Stomach smooth muscle (tissue), 2 donors: ENCODE measurements around the gene CHCT1.
"Not testable (repeated sequence)": the region's sequence is repeated elsewhere in the genome, so short reads cannot be mapped to it uniquely, and the experiment has no call there.

Experiments
- H3K27ac ChIP-seq: one replicate; pipeline ENCODE4 v1.7.0; 2013; ENCODE audit warnings: mild to moderate bottlenecking, low read length, inconsistent platforms
- H3K27me3 ChIP-seq, 2 donors: one replicate each; pipeline ENCODE4 v1.7.0; 2013; ENCODE audit warnings: low read length in 2 of 2; ENCODE audit not compliant: insufficient read depth in 2 of 2, control insufficient read depth in 1 of 2
- H3K36me3 ChIP-seq, 2 donors: one replicate each; pipeline ENCODE4 v1.7.0; 2013; ENCODE audit warnings: low read length in 2 of 2; ENCODE audit not compliant: control insufficient read depth in 2 of 2, insufficient read depth in 2 of 2
- H3K4me1 ChIP-seq: one replicate; pipeline ENCODE4 v1.7.0; 2013; ENCODE audit warnings: low read length; ENCODE audit not compliant: control insufficient read depth, insufficient read depth
- H3K4me3 ChIP-seq, 2 donors: one replicate each; pipeline ENCODE4 v1.7.0; 2013; ENCODE audit warnings: low read length in 2 of 2
- H3K9ac ChIP-seq, 2 donors: one replicate each; pipeline ENCODE4 v1.7.0; 2013; ENCODE audit warnings: low read length in 2 of 2, mild to moderate bottlenecking in 1 of 2
- H3K9me3 ChIP-seq, 2 donors: one replicate each; pipeline ENCODE4 v1.7.0; 2013; ENCODE audit warnings: low read length in 2 of 2; ENCODE audit not compliant: control insufficient read depth in 2 of 2
- donor health status: healthy.
- donor health status: Pancreatic carcinoma.

CHCT1 gene

DNA sequence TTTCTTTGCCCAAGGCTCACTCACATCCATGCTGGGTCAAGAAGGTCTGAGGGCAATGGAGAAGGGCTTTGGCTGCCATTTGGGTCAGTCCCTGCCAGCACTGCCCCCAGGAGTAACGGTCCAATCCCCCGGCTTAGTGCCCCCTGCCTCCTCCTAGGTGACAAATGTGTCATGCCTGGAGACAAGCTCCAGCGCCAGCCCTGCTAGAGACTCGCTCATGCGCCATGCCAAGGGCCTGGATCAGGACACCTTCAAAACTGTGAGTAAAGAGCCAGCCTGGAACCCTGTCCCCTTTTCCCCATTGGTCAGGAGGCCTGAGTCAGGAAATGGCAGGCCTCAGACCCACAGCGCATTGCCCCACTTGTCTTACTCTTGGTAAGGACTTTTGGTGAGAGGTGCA lies 3.3 kb downstream of the CHCT1 start:
- H3K4me1 ChIP-seq = peaks cover 3% of the 10 kb centered on the region
- H3K4me3 ChIP-seq = no peak overlapping the region
- H3K36me3 ChIP-seq = no peaks in the 10 kb centered on the region
- H3K9ac ChIP-seq = no peak overlapping the region
- H3K27me3 ChIP-seq = peaks cover 0 to 3% of the 10 kb centered on the region in 2 donors
- no peak overlapping the region for H3K27ac ChIP-seq
- no peaks in the 10 kb centered on the region for H3K9me3 ChIP-seq

DNA sequence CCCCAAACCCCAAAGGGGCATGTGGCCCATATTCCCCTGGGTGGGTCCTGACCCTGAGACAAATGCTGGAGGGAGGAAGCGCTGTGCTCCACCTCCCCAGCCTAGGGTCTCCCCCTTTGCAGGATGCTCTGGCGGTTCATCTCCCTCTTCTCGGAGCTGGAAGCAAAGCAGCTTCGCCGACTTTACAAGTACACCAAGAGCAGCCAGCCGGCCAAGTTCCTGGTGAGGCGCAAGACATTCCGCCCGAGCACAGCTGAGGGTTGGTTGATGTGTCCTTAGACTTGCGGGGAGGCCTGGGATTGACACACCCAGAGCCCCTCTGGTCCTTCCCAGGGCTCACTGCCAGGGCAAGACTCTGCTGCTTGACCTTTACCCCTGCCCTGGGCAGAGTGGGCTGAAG lies 4.3 kb downstream of the CHCT1 start:
- H3K27me3 ChIP-seq = peaks cover 0 to 3% of the 10 kb centered on the region in 2 donors
- no peaks in the 10 kb centered on the region for H3K36me3 ChIP-seq
- no peak overlapping the region for H3K27ac ChIP-seq
- H3K9me3 ChIP-seq = no peaks in the 10 kb centered on the region
- no peak overlapping the region for H3K4me3 ChIP-seq
- peaks cover 1% of the 10 kb centered on the region for H3K4me1 ChIP-seq
- H3K9ac ChIP-seq = no peak overlapping the region

DNA sequence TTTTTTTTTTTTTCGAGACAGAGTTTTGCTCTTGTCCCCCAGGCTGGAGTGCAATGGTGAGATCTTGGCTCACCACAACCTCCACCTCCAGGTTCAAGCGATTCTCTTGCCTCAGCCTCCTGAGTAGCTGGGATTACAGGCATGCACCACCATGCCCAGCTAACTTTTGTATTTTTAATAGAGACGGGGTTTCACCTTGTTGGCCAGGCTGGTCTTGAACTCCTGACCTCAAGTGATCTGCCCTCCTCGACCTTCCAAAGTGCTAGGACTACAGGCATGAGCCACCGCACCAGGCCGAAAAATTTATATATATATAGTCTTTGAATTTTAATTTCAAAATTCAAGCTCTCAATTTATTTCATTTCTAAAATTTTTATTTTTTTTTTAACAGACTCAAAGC lies 6.2 kb downstream of the CHCT1 start:
- H3K36me3 ChIP-seq, H3K4me1 ChIP-seq, H3K27ac ChIP-seq: not testable (repeated sequence)

DNA sequence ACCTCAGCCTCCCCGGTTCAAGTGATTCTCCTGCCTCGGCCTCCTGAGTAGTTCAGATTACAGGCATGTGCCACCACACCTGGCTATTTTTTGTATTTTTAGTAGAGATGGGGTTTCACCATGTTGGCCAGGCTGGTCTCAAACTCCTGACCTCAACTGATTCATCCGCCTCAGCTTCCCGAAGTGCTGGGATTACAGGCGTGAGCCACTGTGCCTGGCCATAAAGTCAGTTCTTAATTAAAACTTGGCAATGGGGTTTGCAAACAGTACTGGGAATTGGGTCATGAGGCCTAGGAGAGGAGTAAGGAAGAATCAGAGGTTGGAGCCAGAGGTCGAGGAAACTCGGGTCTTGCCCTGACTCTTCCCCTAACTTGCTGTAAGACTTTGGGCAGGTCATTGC lies 8.3 kb downstream of the CHCT1 start:
- H3K9ac ChIP-seq, H3K9me3 ChIP-seq, H3K27me3 ChIP-seq, H3K4me1 ChIP-seq, H3K27ac ChIP-seq, H3K4me3 ChIP-seq, H3K36me3 ChIP-seq: not testable (repeated sequence)

More for the DNA sequence above, 6.2 kb downstream of the CHCT1 start:
- H3K27me3 ChIP-seq, H3K9ac ChIP-seq, H3K9me3 ChIP-seq, H3K4me3 ChIP-seq: not testable (repeated sequence)

DNA sequence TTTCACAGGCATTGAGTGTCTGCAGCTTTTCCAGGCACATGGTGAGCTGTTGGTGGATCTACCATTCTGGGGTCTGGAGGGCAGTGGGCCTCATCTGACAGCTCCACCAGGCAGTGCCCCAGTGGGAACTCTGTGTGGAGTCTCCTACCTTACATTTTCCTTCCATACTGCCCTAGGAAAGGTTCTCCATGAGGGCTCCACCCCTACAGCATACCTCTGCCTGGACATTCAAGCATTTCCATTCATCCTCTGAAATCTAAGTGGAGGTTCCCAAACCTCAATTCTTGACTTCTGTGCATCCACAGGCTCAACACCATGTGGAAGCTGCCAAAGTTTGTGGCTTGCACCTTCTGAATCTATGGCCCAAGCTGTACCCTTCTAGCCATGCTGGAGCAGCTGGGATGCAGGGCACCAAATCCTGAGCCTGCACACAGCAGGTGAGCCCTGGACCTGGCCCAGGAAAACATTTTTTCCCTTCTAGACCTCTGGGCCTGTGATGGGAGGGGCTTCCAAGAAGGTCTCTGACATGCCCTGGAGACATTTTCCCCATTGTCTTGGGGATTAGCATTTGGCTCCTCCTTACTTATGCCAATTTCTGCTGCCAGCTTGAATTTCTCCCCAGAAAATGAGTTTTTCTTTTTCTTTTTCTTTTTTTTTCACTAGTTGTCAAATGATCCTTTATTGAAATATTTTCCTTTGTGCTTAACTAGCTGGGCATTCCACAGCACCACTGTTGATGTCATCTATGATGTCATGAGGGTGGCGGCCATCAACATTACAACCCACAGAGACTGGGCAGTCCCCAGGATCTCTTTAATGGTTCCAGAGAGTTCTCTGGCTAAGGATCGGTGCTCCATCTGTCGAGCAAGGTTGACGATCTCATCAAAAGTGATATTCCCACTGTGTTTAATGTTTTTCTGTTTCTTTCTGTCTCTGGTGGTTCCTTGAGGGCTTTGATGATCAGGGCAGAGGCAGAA lies 11.0 kb downstream of the CHCT1 start:
- not testable (repeated sequence) for H3K27ac ChIP-seq, H3K9me3 ChIP-seq, H3K27me3 ChIP-seq, H3K4me3 ChIP-seq, H3K4me1 ChIP-seq, H3K9ac ChIP-seq, H3K36me3 ChIP-seq

DNA sequence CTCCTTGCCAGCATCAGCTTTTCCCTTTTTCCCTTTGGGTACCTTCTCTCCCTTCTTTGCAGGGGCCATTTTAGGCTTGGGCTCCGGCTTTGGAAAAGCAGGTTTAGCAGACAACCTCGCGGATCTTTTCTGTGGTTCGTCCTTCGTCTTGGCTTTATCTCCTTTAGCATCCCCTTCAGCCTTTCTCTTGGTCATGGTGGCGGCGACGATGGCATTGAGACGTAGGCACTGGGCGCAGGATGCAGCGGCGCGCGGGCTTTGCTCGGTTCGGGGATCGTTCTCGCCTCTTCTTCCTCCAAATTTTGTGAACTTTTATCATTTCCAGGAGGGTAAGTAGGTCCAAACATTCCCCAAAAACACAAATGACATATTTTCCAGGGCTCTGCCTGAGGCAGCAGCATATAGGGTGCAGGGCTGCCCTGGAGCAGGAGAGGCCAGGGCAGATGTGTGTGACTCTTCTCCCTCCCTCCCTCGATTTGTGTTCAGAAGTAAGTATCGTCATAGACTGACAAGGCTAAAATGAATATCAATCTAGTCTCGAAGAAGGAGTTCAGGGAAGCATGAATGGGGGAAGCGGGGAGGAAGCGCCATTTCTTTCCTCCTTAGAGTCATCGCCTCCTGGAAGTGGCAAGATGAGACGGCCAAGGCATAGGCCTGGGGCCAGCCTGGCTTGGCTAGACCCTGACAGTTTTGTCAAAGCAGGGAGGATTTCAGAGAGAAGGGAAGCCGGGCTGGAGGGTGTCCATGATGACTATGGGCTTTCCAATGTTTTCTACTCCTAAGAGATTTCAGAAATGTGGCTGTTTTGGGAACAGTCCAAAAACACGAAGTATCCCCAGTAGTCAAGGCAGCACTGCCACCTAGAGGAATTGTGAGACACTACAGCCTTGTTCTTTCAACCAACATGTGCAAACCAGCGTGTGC lies 13.2 kb downstream of the CHCT1 start:
- Histone ChIP-seq H3K27me3 (no peaks in the 10 kb centered on the region), H3K36me3 (no peaks in the 10 kb centered on the region), H3K9me3 (no peaks in the 10 kb centered on the region), H3K4me3 (peak overlapping the region in 1 of 2 donors; percentile 55), H3K4me1 (peaks cover 2% of the 10 kb centered on the region), H3K27ac (no peak overlapping the region), H3K9ac (peak overlapping the region in 1 of 2 donors; percentile 47)

DNA sequence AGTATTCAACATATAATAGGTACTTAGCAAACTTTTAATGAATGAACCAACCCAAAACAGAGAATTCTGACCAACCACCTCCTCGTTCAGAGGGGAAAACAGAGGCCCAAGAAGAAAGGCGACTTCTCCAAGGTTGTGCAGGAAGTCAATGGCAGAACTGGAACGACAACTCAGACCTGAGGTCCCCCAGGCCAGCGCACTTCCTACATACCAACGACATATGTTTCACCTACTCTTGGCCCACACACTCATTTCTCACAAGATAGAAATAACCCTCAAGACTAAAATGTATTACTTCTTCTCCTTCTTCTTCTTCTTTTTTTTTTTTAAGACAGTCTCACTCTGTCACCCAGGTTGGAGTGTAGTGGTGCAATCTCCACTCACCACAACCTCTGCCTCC lies 14.4 kb downstream of the CHCT1 start:
- H3K36me3 ChIP-seq = no peaks in the 10 kb centered on the region
- no peak overlapping the region for H3K27ac ChIP-seq
- no peak overlapping the region for H3K9ac ChIP-seq
- no peaks in the 10 kb centered on the region for H3K27me3 ChIP-seq
- no peaks in the 10 kb centered on the region for H3K9me3 ChIP-seq
- H3K4me1 ChIP-seq = peaks cover 3% of the 10 kb centered on the region
- no peak overlapping the region for H3K4me3 ChIP-seq

DNA sequence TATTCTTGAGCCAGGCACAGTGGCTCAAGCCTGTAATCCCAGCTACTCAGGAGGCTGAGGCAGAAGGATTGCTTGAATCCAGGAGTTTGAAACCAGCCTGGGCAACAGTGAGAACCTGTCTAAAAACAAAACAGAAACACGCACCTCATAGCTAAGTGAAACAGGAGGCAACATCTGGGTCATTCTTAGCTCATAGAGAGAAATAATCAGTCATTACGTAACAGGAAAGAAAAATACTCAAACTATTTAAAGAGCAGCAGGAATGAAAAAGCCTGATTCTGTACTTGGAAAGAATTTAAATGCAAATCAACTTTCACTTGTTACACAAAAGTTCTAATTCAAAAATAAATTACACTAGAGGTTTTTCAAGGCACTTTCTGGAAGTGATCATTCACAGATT lies 17.2 kb downstream of the CHCT1 start:
- no peak overlapping the region for H3K4me3 ChIP-seq
- no peak overlapping the region for H3K27ac ChIP-seq
- no peaks in the 10 kb centered on the region for H3K27me3 ChIP-seq
- H3K36me3 ChIP-seq = no peaks in the 10 kb centered on the region
- no peaks in the 10 kb centered on the region for H3K9me3 ChIP-seq
- no peak overlapping the region for H3K9ac ChIP-seq
- H3K4me1 ChIP-seq = peaks cover 7% of the 10 kb centered on the region

DNA sequence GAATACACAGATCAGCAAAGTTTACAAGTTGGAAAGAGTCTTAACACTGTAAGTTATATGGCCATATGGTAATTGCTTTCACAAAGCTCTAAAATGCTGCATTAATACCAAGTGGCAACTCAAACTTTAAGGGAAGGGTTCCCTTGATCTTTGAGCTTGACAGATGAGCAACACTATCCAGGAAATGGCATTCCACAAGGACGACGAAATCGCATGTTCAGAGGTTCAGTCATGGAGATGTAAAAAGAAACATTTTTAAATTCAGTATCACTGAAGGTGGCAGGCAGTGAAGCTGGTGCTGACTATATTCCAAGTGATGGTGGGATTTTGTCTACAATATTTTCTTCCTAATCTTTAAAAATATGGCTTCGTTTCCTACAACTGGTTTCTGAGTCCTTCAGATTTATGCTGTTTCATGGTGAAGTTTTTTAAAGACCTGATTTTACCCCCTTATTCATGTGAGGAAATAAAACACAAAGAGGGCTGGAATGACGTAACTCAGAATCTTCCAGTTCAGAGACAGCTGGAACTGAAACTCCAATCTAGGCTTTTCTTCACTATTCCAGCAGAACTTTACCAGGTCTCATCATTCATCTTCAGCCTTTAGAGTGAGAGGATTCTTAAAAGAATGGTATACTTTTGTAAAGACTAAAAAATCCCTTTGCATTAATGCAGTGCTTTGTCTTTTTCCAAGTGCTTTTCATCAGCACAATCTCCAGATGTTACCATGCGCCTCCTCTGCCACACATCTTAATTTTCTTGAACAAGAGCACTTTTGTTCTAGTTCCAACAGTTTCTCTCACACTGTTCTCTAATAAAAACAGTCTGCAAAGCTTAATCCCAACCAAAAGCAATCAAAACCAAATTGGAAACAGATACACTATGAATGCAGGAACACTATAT lies 20.2 kb downstream of the CHCT1 start:
- H3K9ac ChIP-seq = no peak overlapping the region

DNA sequence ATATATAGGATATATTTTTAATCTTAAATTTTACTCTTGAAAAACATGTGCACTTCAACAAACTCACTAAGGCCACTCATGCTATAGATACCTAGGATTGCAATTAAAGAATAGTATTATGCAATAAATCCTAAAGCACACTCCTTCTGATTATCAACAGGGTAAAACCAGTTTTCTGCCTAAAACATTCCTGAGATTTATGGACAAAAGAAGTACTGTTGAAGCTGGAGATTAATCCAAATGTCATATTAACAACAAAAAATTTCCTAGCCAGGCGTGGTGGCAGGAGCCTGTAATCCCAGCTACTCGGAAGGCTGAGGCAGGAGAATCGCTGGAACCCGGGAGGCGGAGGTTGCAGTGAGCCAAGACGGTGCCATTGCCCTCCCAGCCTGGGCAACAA lies 21.4 kb downstream of the CHCT1 start:
- Histone ChIP-seq H3K27me3 (no peaks in the 10 kb centered on the region), H3K9me3 (no peaks in the 10 kb centered on the region), H3K4me3 (no peak overlapping the region), H3K27ac (no peak overlapping the region), H3K4me1 (peaks cover 5% of the 10 kb centered on the region), H3K9ac (no peak overlapping the region), H3K36me3 (peaks cover 9 to 17% of the 10 kb centered on the region in 2 donors)

More for the DNA sequence above, 20.2 kb downstream of the CHCT1 start:
- no peaks in the 10 kb centered on the region for H3K27me3 ChIP-seq
- H3K4me3 ChIP-seq = no peak overlapping the region
- H3K36me3 ChIP-seq = peaks cover 5 to 15% of the 10 kb centered on the region in 2 donors
- H3K27ac ChIP-seq = no peak overlapping the region
- H3K9me3 ChIP-seq = no peaks in the 10 kb centered on the region
- peaks cover 5% of the 10 kb centered on the region for H3K4me1 ChIP-seq
